Measurements from ENCODE around the gene GLT6D1. TPM values are rescaled to one million over a fixed set of nuclear protein-coding genes. Genes with fewer than 3 reads are reported as not detected.

The GLT6D1 gene, protein sequence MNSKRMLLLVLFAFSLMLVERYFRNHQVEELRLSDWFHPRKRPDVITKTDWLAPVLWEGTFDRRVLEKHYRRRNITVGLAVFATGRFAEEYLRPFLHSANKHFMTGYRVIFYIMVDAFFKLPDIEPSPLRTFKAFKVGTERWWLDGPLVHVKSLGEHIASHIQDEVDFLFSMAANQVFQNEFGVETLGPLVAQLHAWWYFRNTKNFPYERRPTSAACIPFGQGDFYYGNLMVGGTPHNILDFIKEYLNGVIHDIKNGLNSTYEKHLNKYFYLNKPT
- not detected in 2 replicates for total RNA-seq

DNA sequence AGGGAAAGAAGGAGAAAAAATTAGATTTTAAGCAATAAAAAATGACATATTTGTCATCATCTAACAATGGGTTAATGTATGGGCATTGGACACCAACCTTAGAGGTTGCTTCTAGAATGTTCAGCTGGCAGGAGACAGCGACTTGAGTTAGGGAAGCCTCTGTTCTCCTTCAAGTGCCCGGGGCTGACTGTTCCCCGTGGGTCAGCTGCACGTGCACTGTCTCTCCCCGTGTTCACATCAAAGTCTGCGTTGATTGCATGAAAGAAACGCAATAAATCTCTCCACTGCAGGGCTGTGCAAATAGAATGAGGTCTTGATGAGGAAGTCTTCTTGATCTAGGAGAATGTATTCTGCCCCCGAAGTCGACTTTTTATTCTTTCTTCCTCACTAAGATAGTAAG lies at the start of gene GLT6D1:
GLT6D1 (minus strand) TSS at position 345 of the 400 bp plus-strand sequence. CDS start 353 bp downstream, outside the sequence.
- peaks cover 15% of the 10 kb centered on the region for H3K9me3 Mint-ChIP-seq
- DNase-seq (no peak), ATAC-seq (ENCODE audit: low read depth) (no peak)
- CTCF ChIA-PET = no interaction called here
- TF ChIP-seq, protein P1, sequence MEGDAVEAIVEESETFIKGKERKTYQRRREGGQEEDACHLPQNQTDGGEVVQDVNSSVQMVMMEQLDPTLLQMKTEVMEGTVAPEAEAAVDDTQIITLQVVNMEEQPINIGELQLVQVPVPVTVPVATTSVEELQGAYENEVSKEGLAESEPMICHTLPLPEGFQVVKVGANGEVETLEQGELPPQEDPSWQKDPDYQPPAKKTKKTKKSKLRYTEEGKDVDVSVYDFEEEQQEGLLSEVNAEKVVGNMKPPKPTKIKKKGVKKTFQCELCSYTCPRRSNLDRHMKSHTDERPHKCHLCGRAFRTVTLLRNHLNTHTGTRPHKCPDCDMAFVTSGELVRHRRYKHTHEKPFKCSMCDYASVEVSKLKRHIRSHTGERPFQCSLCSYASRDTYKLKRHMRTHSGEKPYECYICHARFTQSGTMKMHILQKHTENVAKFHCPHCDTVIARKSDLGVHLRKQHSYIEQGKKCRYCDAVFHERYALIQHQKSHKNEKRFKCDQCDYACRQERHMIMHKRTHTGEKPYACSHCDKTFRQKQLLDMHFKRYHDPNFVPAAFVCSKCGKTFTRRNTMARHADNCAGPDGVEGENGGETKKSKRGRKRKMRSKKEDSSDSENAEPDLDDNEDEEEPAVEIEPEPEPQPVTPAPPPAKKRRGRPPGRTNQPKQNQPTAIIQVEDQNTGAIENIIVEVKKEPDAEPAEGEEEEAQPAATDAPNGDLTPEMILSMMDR (IDR thresholded peaks at IDR 0.05) = no peak
- intact Hi-C loops (cut with micrococcal nuclease) = no loop called here
- H3K4me1 Mint-ChIP-seq = no peaks in the 10 kb centered on the region
- POLR2A ChIA-PET = no interaction called here
- no peak within 1 kb of the TSS for H3K4me3 Mint-ChIP-seq
- H3K27ac Mint-ChIP-seq = no peak within 1 kb of the TSS
- H3K27me3 Mint-ChIP-seq = peaks cover 27% of the 10 kb centered on the region
- no peaks in the 10 kb centered on the region for H3K36me3 Mint-ChIP-seq (ENCODE audit: low read depth)

DNA sequence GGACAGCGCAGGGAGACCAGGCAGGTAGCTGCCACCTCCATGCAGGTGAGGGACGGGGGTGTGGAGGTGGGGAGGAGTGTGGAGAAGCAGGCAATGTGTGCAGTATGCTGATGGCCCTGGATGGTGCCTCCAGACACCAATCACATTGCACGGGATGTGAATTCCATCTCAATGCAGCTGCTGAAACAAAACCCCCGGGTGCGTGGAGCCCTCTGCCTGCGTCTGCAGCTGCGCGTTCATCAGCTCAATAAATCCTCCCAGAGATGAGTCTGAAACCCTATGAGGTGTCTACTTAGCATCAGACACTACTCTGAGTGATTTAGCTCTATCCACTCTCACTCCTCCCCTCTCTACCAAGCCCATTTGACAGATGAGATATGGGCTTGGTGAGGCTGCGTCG lies 49.7 kb upstream of the GLT6D1 start:
- DNase-seq (no peak), ATAC-seq (ENCODE audit: low read depth) (no peak)
- H3K36me3 Mint-ChIP-seq (ENCODE audit: low read depth) = no peaks in the 10 kb centered on the region
- TF ChIP-seq, protein P1 (IDR thresholded peaks at IDR 0.05) = no peak
- ChIA-PET POLR2A (no interaction called here), CTCF (no interaction called here)
- no peaks in the 10 kb centered on the region for H3K9me3 Mint-ChIP-seq
- no peaks in the 10 kb centered on the region for H3K4me1 Mint-ChIP-seq
- intact Hi-C loops (cut with micrococcal nuclease) = no loop called here
- H3K27me3 Mint-ChIP-seq = no peaks in the 10 kb centered on the region
- no peak overlapping the region for H3K27ac Mint-ChIP-seq
- H3K4me3 Mint-ChIP-seq = no peak overlapping the region

DNA sequence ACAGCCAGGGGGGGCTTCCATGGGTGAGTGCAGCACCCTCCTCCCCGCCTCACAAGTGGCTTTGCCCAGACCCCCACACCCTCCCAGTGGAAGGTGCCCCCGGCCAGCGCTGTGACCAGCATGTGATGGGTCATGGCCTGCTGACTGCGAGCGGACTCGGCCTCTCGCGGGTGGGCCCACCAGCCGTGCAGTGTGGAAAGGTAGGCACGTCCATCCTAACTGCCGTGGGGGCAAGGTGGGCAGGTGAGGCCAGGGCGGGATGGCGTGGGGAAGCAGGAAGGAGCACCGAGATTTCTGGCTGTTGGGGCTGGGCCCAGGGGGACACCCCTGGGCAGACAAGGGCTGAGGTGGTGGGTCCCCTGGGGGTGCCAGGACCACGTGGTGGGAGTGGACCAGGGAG lies 47.9 kb upstream of the GLT6D1 start:
- TF ChIP-seq, protein P1 (IDR thresholded peaks at IDR 0.05) = no peak
- CTCF ChIA-PET = no interaction called here
- H3K9me3 Mint-ChIP-seq = no peaks in the 10 kb centered on the region

DNA sequence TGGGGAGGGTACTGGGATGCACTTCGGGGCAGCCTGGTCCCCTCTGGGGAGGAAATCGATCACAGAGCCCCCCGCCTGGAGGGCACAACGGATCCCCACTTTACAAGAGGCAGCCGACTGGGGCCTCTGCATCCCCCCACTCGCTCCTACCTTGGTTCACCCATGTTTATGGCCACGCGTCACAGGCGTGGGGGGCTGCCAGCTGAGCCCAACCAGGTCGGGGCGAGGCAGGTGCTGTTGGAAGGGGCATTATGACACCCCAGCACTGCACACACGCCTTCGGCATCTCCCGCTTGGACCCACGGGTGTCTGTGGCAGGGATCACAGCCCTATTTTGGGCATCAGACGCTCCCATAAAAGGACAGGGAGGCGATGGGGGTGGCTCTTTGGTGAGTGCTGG lies 45.4 kb upstream of the GLT6D1 start:
- no peak overlapping the region for H3K27ac Mint-ChIP-seq
- intact Hi-C loops (cut with micrococcal nuclease) = no loop called here
- H3K4me1 Mint-ChIP-seq = no peaks in the 10 kb centered on the region
- DNase-seq (no peak), ATAC-seq (ENCODE audit: low read depth) (no peak)
- H3K9me3 Mint-ChIP-seq = no peaks in the 10 kb centered on the region
- TF ChIP-seq, protein P1 (IDR thresholded peaks at IDR 0.05) = no peak
- CTCF ChIA-PET = no interaction called here
- POLR2A ChIA-PET = no interaction called here
- H3K27me3 Mint-ChIP-seq = peaks cover 3% of the 10 kb centered on the region
- no peak overlapping the region for H3K4me3 Mint-ChIP-seq
- H3K36me3 Mint-ChIP-seq (ENCODE audit: low read depth) = no peaks in the 10 kb centered on the region

More for the DNA sequence above, 47.9 kb upstream of the GLT6D1 start:
- Mint-ChIP-seq H3K4me3 (no peak overlapping the region), H3K27ac (no peak overlapping the region), H3K27me3 (peaks cover 2% of the 10 kb centered on the region), H3K36me3 (ENCODE audit: low read depth) (no peaks in the 10 kb centered on the region), H3K4me1 (no peaks in the 10 kb centered on the region)
- intact Hi-C loops (cut with micrococcal nuclease) = no loop called here
- ATAC-seq (ENCODE audit: low read depth) = no peak
- DNase-seq = no peak
- POLR2A ChIA-PET = no interaction called here

DNA sequence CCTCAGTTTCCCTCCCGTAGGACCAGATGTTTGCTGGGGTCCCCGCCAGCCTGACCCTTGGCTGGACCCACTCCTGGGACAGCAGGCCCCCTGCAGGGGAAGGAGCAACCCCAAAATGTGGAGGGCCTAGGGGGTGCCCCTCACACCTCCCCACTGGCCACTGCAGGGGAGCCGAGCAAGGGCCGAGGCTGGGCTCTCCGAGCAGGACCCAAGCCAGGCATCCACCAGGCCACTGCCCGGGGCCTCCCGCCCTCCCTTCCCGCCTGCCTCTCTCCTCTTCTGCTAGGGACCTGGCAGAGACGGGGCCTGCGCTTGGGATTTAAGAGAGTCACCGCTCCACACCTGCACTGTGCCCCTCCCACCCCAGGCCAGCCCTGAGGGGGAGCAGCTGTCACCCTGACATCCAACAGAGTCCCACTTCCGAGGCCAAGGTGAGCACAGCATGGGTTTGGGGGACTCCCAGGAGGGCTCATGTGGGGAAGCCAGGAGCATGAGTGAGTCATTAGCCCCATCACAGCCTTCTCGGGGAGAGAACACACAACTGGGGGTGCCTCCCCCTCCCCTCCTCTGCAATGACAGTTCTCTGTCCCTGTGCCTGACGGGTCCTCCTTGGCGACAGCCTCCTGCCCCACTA lies 44.2 kb upstream of the GLT6D1 start:
- H3K36me3 Mint-ChIP-seq (ENCODE audit: low read depth) = no peaks in the 10 kb centered on the region
- intact Hi-C loops (cut with micrococcal nuclease) = no loop called here
- H3K4me1 Mint-ChIP-seq = no peaks in the 10 kb centered on the region
- H3K4me3 Mint-ChIP-seq = no peak overlapping the region
- no peak overlapping the region for H3K27ac Mint-ChIP-seq
- TF ChIP-seq, protein P1 (IDR thresholded peaks at IDR 0.05) = no peak
- POLR2A ChIA-PET = no interaction called here
- peaks cover 3% of the 10 kb centered on the region for H3K27me3 Mint-ChIP-seq
- DNase-seq = no peak
- ATAC-seq (ENCODE audit: low read depth) = no peak
- CTCF ChIA-PET = no interaction called here
- H3K9me3 Mint-ChIP-seq = no peaks in the 10 kb centered on the region

Measured in activated B cell treated with CpG ODN at 0.5 μM for 24 hours (primary cell).